Measurements from ENCODE around the gene COLEC11. TPM values are rescaled to one million over a fixed set of nuclear protein-coding genes. Genes with fewer than 3 reads are reported as not detected.

COLEC11 gene
- total RNA-seq, 1 experiment from 2014 or later, result 1.3 TPM

GRCh38 chr2:3631851-3632659 lies 37.1 kb downstream of the COLEC11 start:
- ATAC-seq, result no peak
- H3K27ac Mint-ChIP-seq, result no peak overlapping the region
- no peak for DNase-seq (ENCODE audit: low spot score)
- peaks cover 5% of the 10 kb centered on the region; the same call in 1 of the 2 replicates for H3K9me3 Mint-ChIP-seq
- H3K27me3 Mint-ChIP-seq (ENCODE audit: low read depth), result no peaks in the 10 kb centered on the region
- H3K4me3 Mint-ChIP-seq, result no peak overlapping the region
- POLR2A ChIA-PET, result no interaction called here
- TF ChIP-seq ZBTB43 (CRISPR knock-in tag; IDR thresholded peaks at IDR 0.05), result no peak
- TF ChIP-seq ARID4B (CRISPR knock-in tag; IDR thresholded peaks at IDR 0.05; ENCODE audit: borderline replicate concordance), result no peak
- no peak for TF ChIP-seq CDX4 (CRISPR knock-in tag; IDR thresholded peaks at IDR 0.05; ENCODE audit: borderline replicate concordance)
- no peak for TF ChIP-seq ATF3 (CRISPR knock-in tag; conservative IDR thresholded peaks at IDR 0.05)
- no peak for TF ChIP-seq ESRRA (CRISPR knock-in tag; IDR thresholded peaks at IDR 0.05; ENCODE audit: borderline replicate concordance)
- TF ChIP-seq HMGA2 (CRISPR knock-in tag; IDR thresholded peaks at IDR 0.05), result no peak
- TF ChIP-seq NFYB (CRISPR knock-in tag; conservative IDR thresholded peaks at IDR 0.05; ENCODE audit: low read depth), result no peak
- no peak for TF ChIP-seq ETV6 (CRISPR knock-in tag; IDR thresholded peaks at IDR 0.05)
- TF ChIP-seq PRRX2 (CRISPR knock-in tag; IDR thresholded peaks at IDR 0.05), result no peak
- TF ChIP-seq ZNF423 (CRISPR knock-in tag; IDR thresholded peaks at IDR 0.05), result no peak
- TF ChIP-seq GRHL2 (CRISPR knock-in tag; IDR thresholded peaks at IDR 0.05; ENCODE audit: insufficient replicate concordance, severe bottlenecking), result no peak
- TF ChIP-seq NR1H2 (CRISPR knock-in tag; IDR thresholded peaks at IDR 0.05), result no peak
- TF ChIP-seq JAZF1 (CRISPR knock-in tag; IDR thresholded peaks at IDR 0.05), result no peak
- no peak for TF ChIP-seq FOXP1 (CRISPR knock-in tag; IDR thresholded peaks at IDR 0.05; ENCODE audit: borderline replicate concordance)
- no peak for TF ChIP-seq GABPB1 (CRISPR knock-in tag; IDR thresholded peaks at IDR 0.05)
- no peak for TF ChIP-seq E2F1 (CRISPR knock-in tag; IDR thresholded peaks at IDR 0.05)
- no peak for TF ChIP-seq MYBL2 (CRISPR knock-in tag; IDR thresholded peaks at IDR 0.05)
- TF ChIP-seq OVOL2 (CRISPR knock-in tag; IDR thresholded peaks at IDR 0.05; ENCODE audit: borderline replicate concordance), result no peak
- TF ChIP-seq ZNF232 (CRISPR knock-in tag; IDR thresholded peaks at IDR 0.05), result no peak
- H3K4me1 Mint-ChIP-seq, result peaks cover 12% of the 10 kb centered on the region; the same call in 1 of the 2 replicates
- CTCF ChIA-PET, result no interaction called here
- no peaks in the 10 kb centered on the region for H3K36me3 Mint-ChIP-seq
